SK-N-SH treated with all-trans-retinoic acid at 6 μM for 48 hours (cell line): ENCODE data around the gene TNFAIP8.

Source experiments
- ATAC-seq: fragments of 200-7000 bp; cut with Tn5 transposase; 3 replicates; pipeline ENCODE4 v1.9.1; 2020; ENCODE audit warnings: mild to moderate bottlenecking, moderate library complexity
- BACH2 ChIP-seq: fragments of 250-450 bp; sonication (Bioruptor Pico); IDR thresholded peaks from 2 replicates; pipeline ENCODE4 v1.9.0; 2021; ENCODE audit warnings: mild to moderate bottlenecking, borderline replicate concordance
- CREB5 ChIP-seq: fragments of 250-450 bp; sonication (Bioruptor Pico); IDR thresholded peaks from 2 replicates; pipeline ENCODE4 v1.5.1; 2020; ENCODE audit warnings: low read depth, mild to moderate bottlenecking, moderate library complexity
- CSDC2 ChIP-seq: fragments of 250-450 bp; sonication (Bioruptor Pico); IDR thresholded peaks from 2 replicates; pipeline ENCODE4 v1.5.0; 2020; ENCODE audit warnings: mild to moderate bottlenecking, moderate library complexity
- ESRRG ChIP-seq: fragments of 250-450 bp; sonication (Bioruptor Pico); IDR thresholded peaks from 2 replicates; pipeline ENCODE4 v1.6.1; 2021; ENCODE audit warnings: mild to moderate bottlenecking
- GLIS3 ChIP-seq: fragments of 250-450 bp; sonication (Bioruptor Pico); IDR thresholded peaks from 2 replicates; pipeline ENCODE4 v1.5.0; 2020; ENCODE audit warnings: mild to moderate bottlenecking, moderate library complexity
- ISL1 ChIP-seq: fragments of 250-450 bp; sonication (Bioruptor Pico); IDR thresholded peaks from 2 replicates; pipeline ENCODE4 v2.1.2; 2022; ENCODE audit warnings: mild to moderate bottlenecking, moderate library complexity
- OSR1 ChIP-seq: fragments of 250-450 bp; sonication (Bioruptor Pico); IDR thresholded peaks from 2 replicates; pipeline ENCODE4 v1.8.0; 2022; ENCODE audit warnings: moderate library complexity, mild to moderate bottlenecking, inconsistent platforms
- POU6F1 ChIP-seq: fragments of 250-450 bp; sonication (Bioruptor Pico); IDR thresholded peaks from 2 replicates; pipeline ENCODE4 v1.8.0; 2021; ENCODE audit warnings: low read depth, mild to moderate bottlenecking, moderate library complexity, borderline replicate concordance
- PPARA ChIP-seq: fragments of 250-450 bp; sonication (Bioruptor Pico); IDR thresholded peaks from 2 replicates; pipeline ENCODE4 v1.5.0; 2020; ENCODE audit warnings: mild to moderate bottlenecking, borderline replicate concordance
- RARB ChIP-seq: fragments of 250-450 bp; sonication (Bioruptor Pico); IDR thresholded peaks from 2 replicates; pipeline ENCODE4 v1.8.0; 2021; ENCODE audit warnings: mild to moderate bottlenecking, moderate library complexity
- SNAI2 ChIP-seq: fragments of 250-450 bp; sonication (Bioruptor Pico); IDR thresholded peaks from 2 replicates; pipeline ENCODE4 v1.5.0; 2020; ENCODE audit warnings: mild to moderate bottlenecking, moderate library complexity
- TOX ChIP-seq: fragments of 250-450 bp; sonication (Bioruptor Pico); IDR thresholded peaks from 2 replicates; pipeline ENCODE4 v1.8.0; 2021; ENCODE audit warnings: mild to moderate bottlenecking, moderate library complexity, borderline replicate concordance
- ZC3H10 ChIP-seq: fragments of 250-450 bp; sonication (Bioruptor Pico); IDR thresholded peaks from 2 replicates; pipeline ENCODE4 v1.5.1; 2021; ENCODE audit warnings: mild to moderate bottlenecking, moderate library complexity
- ZFP3 ChIP-seq: fragments of 250-450 bp; sonication (Bioruptor Pico); IDR thresholded peaks from 2 replicates; pipeline ENCODE4 v1.5.0; 2020; ENCODE audit warnings: mild to moderate bottlenecking, moderate library complexity
- ZFP30 ChIP-seq: fragments of 450-650 bp; formaldehyde crosslinking; IDR thresholded peaks from 2 replicates; pipeline ENCODE4 v1.5.0; 2022; ENCODE audit warnings: mild to moderate bottlenecking, moderate library complexity
- ZNF565 ChIP-seq: fragments of 450-650 bp; formaldehyde crosslinking; conservative IDR thresholded peaks from 2 replicates; pipeline ENCODE4 v1.5.0; 2020; ENCODE audit warnings: low read depth, mild to moderate bottlenecking, moderate library complexity
- ZNF70 ChIP-seq: fragments of 450-650 bp; formaldehyde crosslinking; IDR thresholded peaks from 2 replicates; pipeline ENCODE4 v1.5.0; 2020; ENCODE audit warnings: mild to moderate bottlenecking, moderate library complexity
- TF ChIP-seq, protein P1 (sequence below): fragments of 250-450 bp; sonication (Bioruptor Pico); IDR thresholded peaks from 2 replicates; pipeline ENCODE4 v1.5.1; 2021; ENCODE audit warnings: mild to moderate bottlenecking, moderate library complexity
- TF ChIP-seq, protein P2 (sequence below): fragments of 250-450 bp; sonication (Bioruptor Pico); IDR thresholded peaks from 2 replicates; pipeline ENCODE4 v1.5.0; 2020; ENCODE audit warnings: mild to moderate bottlenecking, moderate library complexity

Gene TNFAIP8

GRCh38 chr5:119322312-119322947, 33.4 kb upstream of the TNFAIP8 start:
- ATAC-seq = no peak
- TF ChIP-seq PPARA (CRISPR knock-in tag) = no peak
- TF ChIP-seq POU6F1 = no peak
- no peak for TF ChIP-seq TOX (CRISPR knock-in tag)
- no peak for TF ChIP-seq ZNF565 (CRISPR knock-in tag)
- TF ChIP-seq OSR1 = no peak
- TF ChIP-seq ESRRG = no peak
- no peak for TF ChIP-seq ZC3H10 (CRISPR knock-in tag)
- no peak for TF ChIP-seq CSDC2 (CRISPR knock-in tag)
- no peak for TF ChIP-seq ZFP30 (CRISPR knock-in tag)
- TF ChIP-seq, protein P1, sequence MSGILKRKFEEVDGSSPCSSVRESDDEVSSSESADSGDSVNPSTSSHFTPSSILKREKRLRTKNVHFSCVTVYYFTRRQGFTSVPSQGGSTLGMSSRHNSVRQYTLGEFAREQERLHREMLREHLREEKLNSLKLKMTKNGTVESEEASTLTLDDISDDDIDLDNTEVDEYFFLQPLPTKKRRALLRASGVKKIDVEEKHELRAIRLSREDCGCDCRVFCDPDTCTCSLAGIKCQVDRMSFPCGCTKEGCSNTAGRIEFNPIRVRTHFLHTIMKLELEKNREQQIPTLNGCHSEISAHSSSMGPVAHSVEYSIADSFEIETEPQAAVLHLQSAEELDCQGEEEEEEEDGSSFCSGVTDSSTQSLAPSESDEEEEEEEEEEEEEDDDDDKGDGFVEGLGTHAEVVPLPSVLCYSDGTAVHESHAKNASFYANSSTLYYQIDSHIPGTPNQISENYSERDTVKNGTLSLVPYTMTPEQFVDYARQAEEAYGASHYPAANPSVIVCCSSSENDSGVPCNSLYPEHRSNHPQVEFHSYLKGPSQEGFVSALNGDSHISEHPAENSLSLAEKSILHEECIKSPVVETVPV (CRISPR knock-in tag) = no peak

GRCh38 chr5:119322948-119323537, 32.8 kb upstream of the TNFAIP8 start:
- TF ChIP-seq POU6F1 (no peak), TOX (CRISPR knock-in tag) (no peak), CSDC2 (CRISPR knock-in tag) (no peak), CREB5 (no peak), ZNF70 (CRISPR knock-in tag) (no peak), ESRRG (no peak), SNAI2 (CRISPR knock-in tag) (no peak), ZFP3 (CRISPR knock-in tag) (no peak), RARB (CRISPR knock-in tag) (no peak), GLIS3 (CRISPR knock-in tag) (no peak), ISL1 (CRISPR knock-in tag) (no peak), OSR1 (no peak)
- TF ChIP-seq, protein P2, sequence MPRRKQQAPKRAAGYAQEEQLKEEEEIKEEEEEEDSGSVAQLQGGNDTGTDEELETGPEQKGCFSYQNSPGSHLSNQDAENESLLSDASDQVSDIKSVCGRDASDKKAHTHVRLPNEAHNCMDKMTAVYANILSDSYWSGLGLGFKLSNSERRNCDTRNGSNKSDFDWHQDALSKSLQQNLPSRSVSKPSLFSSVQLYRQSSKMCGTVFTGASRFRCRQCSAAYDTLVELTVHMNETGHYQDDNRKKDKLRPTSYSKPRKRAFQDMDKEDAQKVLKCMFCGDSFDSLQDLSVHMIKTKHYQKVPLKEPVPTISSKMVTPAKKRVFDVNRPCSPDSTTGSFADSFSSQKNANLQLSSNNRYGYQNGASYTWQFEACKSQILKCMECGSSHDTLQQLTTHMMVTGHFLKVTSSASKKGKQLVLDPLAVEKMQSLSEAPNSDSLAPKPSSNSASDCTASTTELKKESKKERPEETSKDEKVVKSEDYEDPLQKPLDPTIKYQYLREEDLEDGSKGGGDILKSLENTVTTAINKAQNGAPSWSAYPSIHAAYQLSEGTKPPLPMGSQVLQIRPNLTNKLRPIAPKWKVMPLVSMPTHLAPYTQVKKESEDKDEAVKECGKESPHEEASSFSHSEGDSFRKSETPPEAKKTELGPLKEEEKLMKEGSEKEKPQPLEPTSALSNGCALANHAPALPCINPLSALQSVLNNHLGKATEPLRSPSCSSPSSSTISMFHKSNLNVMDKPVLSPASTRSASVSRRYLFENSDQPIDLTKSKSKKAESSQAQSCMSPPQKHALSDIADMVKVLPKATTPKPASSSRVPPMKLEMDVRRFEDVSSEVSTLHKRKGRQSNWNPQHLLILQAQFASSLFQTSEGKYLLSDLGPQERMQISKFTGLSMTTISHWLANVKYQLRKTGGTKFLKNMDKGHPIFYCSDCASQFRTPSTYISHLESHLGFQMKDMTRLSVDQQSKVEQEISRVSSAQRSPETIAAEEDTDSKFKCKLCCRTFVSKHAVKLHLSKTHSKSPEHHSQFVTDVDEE (CRISPR knock-in tag) = no peak
- TF ChIP-seq, protein P1 (CRISPR knock-in tag) = no peak
- ATAC-seq = peak; percentile 16; the same call in 2 of the 3 replicates

DNA sequence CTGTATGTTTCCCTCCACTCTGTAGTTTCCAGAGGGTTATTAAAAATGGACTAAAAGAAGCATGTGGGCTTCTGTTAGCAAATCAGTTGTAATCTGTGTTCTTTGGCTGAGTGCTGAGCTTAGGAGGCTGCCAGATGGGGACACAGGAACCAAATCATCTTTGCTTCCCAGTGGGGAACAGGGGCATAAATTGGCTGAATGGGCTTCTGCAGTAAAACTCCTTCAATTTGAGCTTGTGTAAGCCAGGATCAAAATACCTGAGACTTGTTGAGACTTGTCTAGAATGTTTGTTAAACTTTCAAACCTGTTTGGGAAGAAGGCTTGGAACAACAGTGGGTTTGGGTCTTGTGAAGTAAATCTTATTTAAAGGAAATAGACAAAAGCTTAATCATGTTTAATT, 32.2 kb upstream of the TNFAIP8 start:
- peak; percentile 57 for ATAC-seq
- TF ChIP-seq BACH2 = no peak
